ENCODE data around the gene ADRB1.

ADRB1 gene

DNA sequence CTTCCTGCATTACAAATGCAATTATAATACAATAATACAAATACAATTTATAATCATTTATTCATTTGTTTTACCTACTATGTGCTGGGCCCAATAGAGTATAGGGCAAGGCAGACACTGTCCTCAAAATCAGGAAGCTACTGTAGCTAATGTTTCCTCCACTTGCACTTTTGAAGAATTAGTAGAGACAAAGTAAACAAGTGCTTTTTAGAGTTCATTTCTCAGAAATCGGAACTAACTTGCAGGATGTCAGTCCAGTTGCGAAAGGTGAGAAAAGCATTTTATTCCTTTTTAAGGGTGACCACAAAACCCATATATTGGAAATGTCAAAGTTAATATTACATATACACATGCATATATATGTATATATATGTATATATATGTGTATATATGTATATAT lies 14.2 kb downstream of the ADRB1 start:
- DNase-seq (ENCODE audit: low read depth): no peak

DNA sequence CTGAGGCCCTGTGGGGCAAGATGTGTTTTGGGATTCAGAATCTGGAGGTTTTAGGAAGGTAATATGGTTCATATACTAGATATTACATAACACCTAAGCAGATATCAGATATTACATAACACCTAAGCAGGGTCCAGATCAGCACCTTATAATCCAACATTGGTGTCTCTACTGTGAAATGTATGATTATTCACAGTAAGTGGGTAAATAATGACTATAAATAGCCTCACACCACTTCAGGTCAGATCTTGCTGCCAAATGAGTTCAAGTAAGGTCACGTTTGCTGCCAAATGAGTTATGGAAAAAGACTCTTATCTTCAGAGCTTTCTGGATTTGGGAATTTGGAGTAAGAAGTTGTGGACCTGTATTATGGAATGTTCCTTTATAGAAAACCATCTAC lies 14.6 kb downstream of the ADRB1 start:
- DNase-seq (ENCODE audit: low read depth): no peak

GRCh38 chr10:114059561-114059960 lies 15.9 kb downstream of the ADRB1 start:
- DNase-seq (ENCODE audit: low read depth): no peak

DNA sequence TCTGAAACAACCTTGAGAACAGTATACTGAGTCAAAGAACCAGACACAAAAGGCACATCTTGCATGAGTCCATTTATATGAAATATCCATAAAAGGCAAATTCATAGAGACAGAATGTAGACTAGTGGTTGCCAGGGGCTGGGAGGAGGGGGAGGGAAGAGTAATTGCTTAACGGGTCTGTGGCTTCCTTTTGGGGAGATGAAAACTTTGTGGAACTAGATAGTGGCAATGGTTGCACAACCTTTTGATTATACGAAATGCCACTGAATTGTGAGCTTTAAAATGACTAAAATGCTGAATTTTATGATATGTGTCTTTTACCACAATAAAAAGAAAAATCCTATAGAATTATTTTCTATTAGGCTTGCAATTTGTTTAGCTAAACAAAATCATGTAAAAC lies 16.8 kb downstream of the ADRB1 start:
- DNase-seq (ENCODE audit: low read depth): no peak

GRCh38 chr10:114061148-114061547 lies 17.5 kb downstream of the ADRB1 start:
- DNase-seq (ENCODE audit: low read depth): no peak

- DNase-seq (ENCODE audit: low read depth): no peak
Observed at GRCh38 chr10:114061789-114062188, 18.1 kb downstream of the ADRB1 start.

DNA sequence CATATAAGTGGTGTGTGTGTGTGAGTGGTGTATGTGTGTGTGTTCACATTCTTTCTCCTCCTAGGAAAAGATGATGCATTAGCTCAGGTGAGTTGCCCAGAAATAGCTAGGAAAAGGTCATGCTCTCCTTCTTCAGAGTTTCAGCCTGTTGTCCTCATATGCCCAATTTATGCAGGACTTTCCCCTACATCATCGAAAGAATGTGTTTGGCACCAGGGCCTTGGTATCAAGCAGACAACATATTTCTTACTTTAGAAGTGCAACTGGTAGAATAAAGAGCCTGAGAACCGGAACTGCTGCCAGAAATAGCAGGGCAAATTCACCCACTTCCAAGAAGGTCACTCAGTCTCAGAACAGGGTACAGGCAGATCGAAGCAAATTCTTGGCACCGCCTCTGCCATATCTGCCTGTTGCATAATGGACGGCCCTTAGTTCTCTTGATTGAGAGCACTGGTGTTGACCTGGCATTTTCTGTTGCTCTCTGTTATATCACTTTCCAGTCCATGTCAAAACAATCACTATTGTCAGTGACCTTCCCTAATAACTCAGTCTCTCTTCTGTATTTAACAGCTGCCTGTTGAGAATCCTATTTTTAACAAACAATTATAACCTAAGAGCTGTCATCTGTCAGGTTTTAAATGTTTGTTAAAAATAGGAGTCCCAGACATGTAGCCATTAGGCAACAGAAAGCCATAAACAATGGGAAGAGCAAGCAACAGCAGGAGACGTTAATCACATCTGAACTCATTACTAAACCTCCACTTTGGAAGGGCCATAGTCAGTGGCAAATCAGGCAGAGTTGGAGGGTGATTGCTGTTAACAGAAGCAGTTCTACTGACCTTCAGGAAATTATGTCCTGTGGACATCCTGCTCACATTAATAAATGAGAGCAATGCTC lies 20.7 kb downstream of the ADRB1 start:
- no peak for DNase-seq (ENCODE audit: low read depth)

DNA sequence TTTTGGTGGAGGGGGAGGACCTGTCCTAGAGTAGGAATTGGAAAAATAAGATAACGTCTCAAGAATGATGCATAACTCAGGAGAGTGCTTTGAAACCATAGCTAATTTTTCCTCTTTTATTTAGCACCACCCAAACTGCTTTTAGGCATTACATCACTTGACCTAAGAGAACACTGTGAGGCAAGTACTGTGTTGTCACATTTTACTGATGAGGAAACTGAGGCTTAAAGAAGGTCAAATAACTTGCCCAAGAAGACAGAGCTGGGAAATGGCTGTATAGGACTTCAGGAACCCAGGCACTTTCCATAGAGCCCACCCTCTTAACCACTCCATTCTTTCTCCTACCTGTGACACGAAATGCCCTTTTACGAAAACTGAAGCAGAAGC lies 21.4 kb downstream of the ADRB1 start:
- DNase-seq (ENCODE audit: low read depth): no peak

GRCh38 chr10:114068054-114068707 lies 24.5 kb downstream of the ADRB1 start:
- DNase-seq (ENCODE audit: low read depth): peak; percentile 24

- DNase-seq (ENCODE audit: low read depth): no peak
Observed at GRCh38 chr10:114070710-114071109, 27.0 kb downstream of the ADRB1 start.

- no peak for DNase-seq (ENCODE audit: low read depth)
Observed at GRCh38 chr10:114071178-114071577, 27.5 kb downstream of the ADRB1 start.

DNA sequence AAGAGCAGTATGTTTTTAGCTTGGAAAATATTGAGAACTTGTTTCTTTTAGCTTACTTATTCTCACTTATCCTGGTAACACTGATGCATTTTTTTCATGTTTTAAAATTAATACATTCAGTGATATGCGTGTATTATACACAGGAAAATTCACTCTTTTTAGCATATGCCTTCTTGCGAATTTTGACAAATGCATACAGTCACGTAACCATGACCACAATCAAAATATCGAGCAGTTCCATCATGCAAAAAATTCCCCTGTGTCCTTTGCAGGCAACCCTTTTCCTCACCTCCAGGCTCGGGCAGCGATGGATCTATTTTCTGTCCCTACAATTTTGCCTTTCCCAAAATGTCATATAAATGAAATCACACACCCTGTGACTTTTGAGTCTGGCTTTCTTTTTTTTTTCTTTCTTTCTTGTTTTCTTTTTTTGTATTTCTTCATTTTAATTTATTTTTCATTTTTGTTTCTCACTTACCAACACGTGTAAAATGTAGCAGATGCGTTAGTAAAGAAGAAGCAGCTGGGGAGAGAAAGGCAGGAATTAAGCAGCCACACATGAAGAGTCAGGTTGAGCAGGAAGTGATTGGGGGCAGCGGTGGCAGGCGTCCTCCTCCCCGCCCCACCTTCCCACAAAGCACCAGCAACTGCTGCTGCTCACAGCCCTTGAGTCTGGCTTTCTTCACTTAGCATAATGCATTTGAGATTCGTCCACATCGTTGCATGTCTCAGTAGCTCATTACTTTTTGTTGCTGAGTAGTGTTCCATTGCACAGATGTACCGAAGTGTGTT lies 29.9 kb downstream of the ADRB1 start:
- DNase-seq (ENCODE audit: low read depth): no peak

- no peak for DNase-seq (ENCODE audit: low read depth)
Observed at GRCh38 chr10:114075093-114075492, 31.4 kb downstream of the ADRB1 start.

DNA sequence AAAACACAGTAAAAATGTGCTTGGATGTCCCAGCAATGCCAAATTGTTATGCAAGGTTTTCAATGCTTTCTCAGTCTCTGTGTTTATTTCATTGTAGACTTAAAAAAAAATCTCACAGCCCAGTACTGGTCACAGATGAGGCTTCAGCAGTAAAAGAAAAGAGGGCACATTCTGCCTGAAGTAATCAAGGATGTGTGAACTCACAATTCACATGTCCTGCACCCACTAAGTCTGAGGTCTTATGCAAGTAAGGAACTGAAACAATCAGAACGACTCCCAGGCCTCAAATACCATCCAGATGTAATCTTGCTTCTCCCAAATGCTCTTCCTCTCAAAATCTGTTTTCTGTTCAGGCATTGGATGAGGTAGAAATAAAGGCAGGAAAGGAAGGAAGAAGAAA lies 33.7 kb downstream of the ADRB1 start:
- DNase-seq (ENCODE audit: low read depth): no peak

GRCh38 chr10:114077815-114078219 lies 34.2 kb downstream of the ADRB1 start:
- DNase-seq (ENCODE audit: low read depth): no peak

- DNase-seq (ENCODE audit: low read depth): no peak
Observed at GRCh38 chr10:114078346-114078745, 34.7 kb downstream of the ADRB1 start.

DNA sequence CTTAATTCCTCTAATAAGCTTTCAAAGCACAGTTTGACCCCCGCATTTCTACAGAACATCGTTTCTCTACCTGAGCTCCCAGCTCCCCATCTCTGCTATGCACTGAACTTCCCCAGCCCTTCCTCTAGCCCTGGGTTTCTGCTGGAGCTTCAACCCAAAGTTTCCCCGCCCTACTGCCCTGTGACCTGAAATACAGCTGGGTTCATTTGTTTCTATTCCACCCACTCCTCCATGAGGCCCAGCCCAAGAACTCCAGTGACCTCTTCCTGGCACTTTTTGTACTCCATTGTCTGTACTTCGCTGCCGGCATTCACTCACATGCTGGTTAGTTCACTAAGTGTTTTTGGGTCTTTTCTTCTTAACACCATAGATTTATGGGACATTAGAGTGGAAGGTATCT lies 35.8 kb downstream of the ADRB1 start:
- DNase-seq (ENCODE audit: low read depth): no peak

DNA sequence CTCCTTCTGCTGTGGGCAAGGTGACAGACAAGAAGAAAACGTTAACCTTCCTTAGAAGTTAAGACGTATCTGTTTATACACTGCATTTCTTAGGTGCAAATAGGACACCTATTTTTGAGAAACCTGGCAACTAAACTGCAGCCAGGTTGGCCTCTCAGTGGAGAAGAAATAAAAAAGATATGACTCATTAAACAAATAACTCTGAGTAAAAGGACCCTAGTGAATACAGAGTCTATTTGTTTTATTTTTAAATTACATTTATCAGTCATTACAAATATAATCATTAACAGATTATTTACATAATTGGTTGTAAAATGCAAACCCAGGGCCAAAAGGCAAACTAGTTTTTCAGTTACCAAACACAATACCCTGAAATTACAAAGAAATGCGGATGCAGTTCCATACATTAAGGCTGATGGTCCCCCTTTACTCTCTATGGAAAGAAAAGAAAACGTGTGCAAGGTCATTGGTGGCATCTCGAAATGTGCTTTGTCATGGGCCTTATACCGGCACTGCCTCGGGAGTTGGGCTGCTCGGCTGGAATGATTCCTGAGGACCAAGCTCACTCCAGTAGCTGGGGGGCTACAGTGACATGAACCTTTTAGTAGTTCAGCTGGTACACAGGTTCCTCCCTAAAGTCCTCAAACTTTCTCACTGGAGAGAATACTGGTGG lies 38.4 kb downstream of the ADRB1 start:
- DNase-seq (ENCODE audit: low read depth): no peak

DNA sequence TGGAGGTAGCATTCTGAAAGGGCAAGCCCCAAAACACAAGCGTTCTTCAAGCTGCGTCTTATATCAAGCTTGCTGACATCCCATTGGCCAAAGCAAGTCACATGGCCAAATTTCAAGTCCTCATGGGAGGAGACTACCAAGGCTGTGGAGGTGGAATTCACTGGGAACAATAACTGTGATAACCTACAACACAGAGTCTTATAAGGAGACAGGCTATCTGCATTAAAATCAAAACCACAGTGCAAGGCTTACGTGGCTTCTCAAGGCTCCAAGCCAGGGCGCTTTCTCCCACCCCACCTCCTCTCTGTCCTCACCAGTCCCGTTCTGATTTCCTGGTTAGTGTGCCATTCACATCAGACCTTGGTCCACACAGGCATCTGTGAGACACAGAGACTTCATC lies 39.4 kb downstream of the ADRB1 start:
- DNase-seq (ENCODE audit: low read depth): no peak

GRCh38 chr10:114084215-114084614 lies 40.5 kb downstream of the ADRB1 start:
- no peak for DNase-seq (ENCODE audit: low read depth)

DNA sequence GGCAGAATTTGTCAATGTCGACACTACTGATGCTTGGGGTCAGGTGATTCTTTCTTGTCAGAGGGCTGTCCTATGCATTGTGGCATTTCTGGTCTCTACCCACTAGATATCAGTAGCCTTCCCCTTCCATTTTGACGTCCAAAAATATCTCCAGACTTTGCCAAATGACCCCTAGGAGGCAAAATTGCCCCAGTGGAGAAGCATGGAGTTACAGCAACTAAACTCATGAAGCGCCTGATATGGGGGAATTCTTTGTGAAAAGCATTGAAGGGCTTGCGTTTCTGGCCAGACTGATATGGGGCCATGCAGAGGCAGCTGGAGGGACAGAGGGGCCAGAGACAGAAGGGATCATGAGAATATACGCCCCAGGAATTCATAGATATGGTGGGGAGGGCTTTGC lies 43.6 kb downstream of the ADRB1 start:
- no peak for DNase-seq (ENCODE audit: low read depth)

DNA sequence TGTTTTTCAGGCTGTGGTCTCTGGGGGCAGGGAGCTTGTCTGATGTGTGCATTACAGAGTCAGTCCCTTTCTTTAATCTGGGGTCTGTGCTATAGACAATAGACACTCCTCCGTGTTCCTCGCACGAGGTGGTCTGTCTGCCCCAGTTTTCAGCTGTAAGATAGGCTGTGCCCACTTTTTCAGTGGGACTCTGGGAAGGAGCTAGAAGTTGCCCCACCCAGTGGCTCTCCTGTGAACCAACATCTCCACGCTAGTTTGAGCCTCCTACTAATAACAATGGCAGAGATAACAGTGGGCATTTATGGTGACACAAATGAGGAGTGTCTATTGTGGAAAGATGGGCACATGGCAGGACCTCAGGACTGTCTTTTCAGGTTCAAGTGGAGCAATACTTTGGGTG lies 44.0 kb downstream of the ADRB1 start:
- DNase-seq (ENCODE audit: low read depth): peak; percentile 16

Measured in EH (cell line).